GM12864 (cell line): Measurements from ENCODE around the gene RAB33A.

Experiments
- DNase-seq: peaks from one replicate; pipeline ENCODE4 v3.0.0-alpha.2; 2011; ENCODE audit warnings: low read depth
- H3K4me3 ChIP-seq: 2 replicates; pipeline ENCODE4 v1.5.1; 2011; ENCODE audit warnings: mild to moderate bottlenecking, low read depth, low read length, control low read depth
- TF ChIP-seq, protein P1 (sequence below): IDR thresholded peaks from 2 replicates; pipeline ENCODE4 v1.5.1; 2011; ENCODE audit warnings: low read depth, mild to moderate bottlenecking, moderate library complexity, low read length, control low read depth, inconsistent platforms; ENCODE audit errors: missing control alignments

RAB33A gene

DNA sequence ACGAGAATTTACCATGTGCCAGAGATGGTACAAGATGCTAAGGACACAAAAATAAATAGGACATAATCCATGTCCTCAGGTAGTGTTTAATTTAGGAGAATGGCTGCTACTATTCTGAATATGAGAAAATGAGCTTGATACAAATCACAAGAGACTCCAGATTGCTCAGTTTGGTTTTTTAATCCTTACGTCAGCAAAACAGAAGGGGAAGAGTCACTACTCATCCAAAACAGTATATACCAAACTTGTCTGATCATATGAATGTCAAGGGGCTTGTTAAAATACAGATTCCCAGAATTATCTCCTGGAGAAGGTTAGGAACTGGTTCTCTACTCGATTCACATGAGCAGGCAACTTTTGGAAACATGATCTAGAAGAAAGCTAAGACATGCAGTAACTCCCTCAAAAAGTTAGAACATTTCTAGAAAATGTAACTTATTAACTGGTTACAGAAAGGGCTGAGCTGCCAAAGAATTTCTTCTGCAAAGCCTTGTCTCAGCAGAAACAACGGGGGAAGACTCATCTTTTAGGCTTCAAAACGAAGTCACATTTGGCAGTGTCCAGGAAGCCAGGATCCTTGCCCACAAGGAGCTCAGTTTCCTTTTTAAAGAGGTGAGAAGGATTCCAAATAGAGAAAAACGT lies 9.5 kb upstream of the RAB33A start:
- no peak overlapping the region for H3K4me3 ChIP-seq

DNA sequence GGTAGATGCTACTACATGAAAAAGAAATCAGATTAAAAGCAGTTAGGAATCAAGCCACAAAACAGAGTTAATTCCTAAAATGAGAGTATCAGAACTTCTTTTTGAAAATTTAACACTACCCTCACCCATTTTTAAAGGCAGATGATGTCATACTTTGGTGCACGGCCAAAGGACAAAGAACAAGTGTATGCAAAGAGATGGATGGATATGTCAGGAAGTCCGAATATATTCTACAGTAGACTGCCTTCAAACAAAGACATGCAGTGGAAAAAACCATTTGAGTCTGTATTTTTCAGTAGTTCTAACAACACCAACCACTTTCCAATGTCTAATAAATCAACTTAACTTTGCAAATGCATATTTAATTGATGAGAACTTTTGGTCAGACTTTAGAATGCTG lies 8.4 kb upstream of the RAB33A start:
- DNase-seq, result no peak
- TF ChIP-seq, protein P1, sequence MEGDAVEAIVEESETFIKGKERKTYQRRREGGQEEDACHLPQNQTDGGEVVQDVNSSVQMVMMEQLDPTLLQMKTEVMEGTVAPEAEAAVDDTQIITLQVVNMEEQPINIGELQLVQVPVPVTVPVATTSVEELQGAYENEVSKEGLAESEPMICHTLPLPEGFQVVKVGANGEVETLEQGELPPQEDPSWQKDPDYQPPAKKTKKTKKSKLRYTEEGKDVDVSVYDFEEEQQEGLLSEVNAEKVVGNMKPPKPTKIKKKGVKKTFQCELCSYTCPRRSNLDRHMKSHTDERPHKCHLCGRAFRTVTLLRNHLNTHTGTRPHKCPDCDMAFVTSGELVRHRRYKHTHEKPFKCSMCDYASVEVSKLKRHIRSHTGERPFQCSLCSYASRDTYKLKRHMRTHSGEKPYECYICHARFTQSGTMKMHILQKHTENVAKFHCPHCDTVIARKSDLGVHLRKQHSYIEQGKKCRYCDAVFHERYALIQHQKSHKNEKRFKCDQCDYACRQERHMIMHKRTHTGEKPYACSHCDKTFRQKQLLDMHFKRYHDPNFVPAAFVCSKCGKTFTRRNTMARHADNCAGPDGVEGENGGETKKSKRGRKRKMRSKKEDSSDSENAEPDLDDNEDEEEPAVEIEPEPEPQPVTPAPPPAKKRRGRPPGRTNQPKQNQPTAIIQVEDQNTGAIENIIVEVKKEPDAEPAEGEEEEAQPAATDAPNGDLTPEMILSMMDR, result no peak
- H3K4me3 ChIP-seq, result no peak overlapping the region

More for the DNA sequence above, 9.5 kb upstream of the RAB33A start:
- no peak for DNase-seq
- TF ChIP-seq, protein P1, result no peak

DNA sequence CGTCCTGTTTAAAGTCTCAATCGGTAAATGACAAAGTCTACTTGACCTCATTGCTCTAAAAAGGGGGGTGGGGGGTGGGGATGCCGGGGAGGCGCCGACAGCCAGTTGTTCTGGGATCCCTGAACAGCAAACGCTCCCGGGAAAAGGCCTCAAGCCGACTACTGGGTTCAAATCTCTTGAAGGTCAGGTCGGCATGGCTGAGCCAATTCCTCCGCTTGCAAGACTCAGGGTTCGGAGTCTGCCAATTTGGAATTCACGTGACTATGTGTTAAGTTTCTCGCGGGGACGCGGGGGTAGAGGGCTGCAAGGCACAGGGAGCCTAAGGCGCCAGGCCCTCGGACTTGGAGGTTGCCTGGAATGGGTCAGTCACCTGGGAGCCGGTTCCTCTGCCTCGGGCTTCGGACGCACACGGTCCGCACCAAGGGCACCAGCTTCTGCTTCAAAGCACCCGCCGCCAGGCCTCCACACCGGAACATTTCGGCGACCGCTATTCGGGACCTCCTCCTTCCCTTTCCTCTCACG lies 6.5 kb upstream of the RAB33A start:
- DNase-seq, result no peak
- TF ChIP-seq, protein P1, result no peak
- H3K4me3 ChIP-seq, result peak overlapping the region; percentile 85

DNA sequence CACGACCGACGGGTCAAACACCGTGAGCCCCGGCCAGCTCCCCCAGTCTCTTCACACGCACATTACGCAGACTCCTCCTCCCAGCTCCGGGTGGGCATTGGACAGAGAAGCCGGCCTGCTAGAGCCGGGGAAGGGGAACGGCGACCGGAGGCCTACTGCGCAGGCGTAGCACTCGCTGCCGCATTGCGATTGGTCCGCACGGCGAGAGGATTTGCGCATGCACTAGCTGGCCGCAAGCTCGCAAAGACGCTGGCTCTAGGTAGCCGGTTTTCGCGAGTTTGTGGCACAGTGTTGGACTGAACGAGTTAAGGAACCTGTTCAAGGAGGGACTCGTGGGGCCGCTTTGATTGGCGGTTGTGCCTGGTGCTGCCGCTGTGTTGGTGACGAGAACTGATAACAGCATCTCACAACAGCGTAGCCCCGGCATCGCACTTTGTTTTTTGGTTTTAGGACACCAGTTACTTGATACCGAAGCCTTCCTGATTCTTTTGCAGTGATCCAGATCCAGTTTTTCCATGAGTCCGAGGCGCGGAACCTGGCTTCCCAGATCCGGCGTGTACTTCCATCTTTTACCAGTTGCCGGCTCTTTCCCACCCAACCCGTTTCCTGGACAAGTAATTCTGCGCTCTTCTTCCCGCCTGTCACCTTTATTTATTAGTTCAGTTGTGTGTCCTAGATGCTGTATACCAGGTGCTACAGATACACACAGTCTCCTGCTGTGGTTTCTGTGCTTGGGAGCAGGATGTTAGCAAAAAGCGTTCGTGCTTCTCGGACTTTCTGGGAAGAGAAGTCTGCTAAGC lies 5.9 kb upstream of the RAB33A start, which contains the start of gene AIFM1:
AIFM1 (minus strand) TSS at position 139 of the 800 bp plus-strand sequence. CDS start 185 bp downstream, outside the sequence.
- DNase-seq, result peak; percentile 87
- TF ChIP-seq, protein P1, result no peak
- H3K4me3 ChIP-seq, result peak within 1 kb of the TSS; percentile 85

DNA sequence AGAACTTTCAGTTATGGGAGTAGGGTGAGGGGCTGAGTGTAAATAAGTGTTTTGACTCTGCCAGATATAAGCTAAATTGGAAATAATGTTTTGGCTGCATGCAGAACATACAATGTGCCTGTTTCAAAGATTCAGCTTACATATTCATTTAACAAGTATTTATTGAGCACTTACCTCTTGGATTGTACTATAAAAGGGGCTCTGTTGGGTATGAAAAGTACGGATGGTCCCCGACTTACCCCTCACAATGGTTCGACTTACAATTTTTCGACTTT lies 5.3 kb upstream of the RAB33A start:
- peak overlapping the region; percentile 85 for H3K4me3 ChIP-seq
- TF ChIP-seq, protein P1, result no peak
- DNase-seq, result no peak

DNA sequence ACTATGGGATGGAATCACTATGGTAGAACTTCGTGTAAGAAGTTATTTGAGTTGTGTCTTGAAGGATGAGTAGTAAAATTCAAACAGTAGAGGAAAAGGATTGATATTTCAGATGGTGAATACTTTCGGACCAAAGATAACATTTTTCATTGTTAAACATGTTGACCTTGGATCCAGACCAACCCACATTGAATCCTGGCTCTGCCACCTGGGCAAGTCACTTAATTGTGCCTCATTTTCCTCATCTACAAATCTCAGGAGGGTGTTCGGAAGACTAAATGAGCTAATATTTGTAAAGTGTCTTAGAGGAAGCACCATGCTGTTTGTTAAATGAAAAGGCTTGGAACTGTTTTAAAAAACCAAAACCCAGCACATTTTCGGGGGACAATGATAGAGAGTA lies 4.7 kb upstream of the RAB33A start:
- TF ChIP-seq, protein P1, result no peak
- no peak for DNase-seq
- H3K4me3 ChIP-seq, result peak overlapping the region; percentile 85; the same call in 1 of the 2 replicates
